Smooth muscle cell of the brain vasculature (primary cell): Measurements from ENCODE around the gene CNGB1.
"Not testable (repeated sequence)": the region's sequence is repeated elsewhere in the genome, so short reads cannot be mapped to it uniquely, and the experiment has no call there.

Source experiments
- DNase-seq: peaks from one replicate; pipeline ENCODE4 v3.0.0-alpha.2; 2012; ENCODE audit warnings: low read depth, low spot score

CNGB1 gene

DNA sequence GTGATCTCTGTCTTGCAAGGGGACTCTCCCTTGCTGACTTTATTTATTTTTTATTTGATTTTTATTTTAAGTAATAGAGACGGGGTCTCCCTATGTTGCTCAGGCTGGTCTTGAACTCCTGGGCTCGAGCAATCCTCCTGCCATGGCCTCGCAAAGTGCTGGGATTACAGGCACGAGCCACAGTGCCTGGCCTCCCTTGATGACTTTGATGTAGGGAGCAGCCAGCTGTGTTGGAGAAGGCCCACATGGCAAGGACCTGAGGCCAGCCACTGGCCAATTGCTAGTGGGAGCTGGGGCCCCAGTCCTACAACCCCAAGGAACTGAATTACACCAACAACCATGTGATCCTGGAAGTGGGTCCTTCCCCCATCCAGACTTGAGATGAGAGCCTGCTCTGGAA is 81.8 kb downstream of the CNGB1 start:
- DNase-seq: no peak

DNA sequence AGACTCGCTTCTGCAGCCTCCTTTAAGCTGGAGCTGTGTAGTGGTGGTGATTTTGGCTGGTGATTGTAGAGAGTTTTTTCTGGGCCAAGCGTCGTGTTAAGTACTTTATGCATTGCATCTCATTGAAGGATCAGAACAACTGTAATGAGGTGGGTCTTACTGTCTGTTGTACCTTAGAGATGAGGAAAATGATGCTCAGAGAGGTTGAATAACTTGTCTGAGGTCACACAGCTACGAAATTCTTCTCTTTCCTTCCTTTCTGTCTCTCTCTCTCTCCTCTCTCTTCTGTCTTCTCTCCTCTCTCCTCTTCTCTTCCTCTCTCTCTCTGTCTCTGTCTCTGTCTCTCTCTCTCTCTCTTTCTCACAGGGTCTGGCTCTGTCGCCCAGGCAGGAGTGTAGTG is 82.8 kb downstream of the CNGB1 start:
- DNase-seq: no peak

DNA sequence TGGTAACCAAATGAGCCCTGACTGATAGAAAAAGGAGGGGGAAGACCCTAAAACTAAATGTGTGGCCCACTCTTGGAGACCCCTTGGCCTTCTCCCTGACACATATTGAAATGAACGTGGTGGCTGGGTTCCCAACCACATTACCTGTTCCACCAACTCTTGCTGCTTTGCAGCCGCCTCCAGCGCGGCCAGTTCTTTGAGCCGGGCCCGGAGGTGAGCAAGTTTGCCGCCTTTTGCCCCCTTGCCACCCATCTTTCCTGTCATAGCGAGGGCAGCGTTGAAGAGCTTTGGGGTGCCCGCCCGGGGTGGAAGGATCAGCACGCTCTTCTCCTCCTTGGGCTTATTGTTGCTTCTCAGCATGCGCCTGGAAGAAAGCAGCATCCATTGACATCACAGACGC is 83.2 kb downstream of the CNGB1 start:
- DNase-seq: no peak

DNA sequence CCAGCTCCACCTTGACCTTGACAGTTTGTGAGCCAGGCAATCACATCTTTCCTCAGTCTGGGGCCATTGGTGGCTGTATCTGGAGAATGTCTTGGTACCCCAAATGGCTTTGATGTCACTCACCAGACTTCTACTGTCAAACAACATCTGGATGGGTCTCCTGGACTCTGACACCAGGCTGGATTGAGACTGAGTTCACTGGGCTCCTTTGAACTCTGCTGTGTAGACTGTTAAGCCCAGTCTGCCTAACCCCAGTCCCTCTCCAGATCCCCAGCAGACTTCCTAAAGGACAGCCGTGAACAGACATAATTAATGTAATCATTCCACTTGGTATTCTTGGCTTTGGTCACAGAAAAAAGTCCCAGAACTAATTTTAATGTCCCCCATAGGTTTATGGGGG is 84.5 kb downstream of the CNGB1 start:
- no peak for DNase-seq

DNA sequence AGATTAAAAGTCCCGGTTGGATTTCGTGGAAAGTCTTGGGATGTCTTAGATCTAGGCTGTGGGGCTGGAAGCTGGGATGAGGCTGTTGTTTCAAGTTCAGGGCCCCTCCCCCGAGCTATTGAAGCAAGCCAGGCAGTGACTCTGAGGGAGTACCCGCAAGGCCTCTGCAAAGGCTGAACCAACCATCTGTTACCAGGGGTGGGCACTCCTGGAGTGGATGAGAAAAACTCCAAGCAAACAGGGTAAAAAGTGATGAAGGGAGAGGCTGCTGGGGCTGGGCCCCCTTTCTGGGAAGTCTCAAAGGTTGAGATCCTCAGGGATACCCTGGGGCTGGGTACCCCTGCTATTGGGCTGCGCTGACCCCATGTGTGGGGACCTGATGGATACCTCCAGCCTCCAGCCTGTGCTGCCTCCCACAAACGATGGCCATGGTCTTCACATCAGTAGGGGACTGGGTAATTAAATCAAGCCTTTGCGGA is 86.2 kb downstream of the CNGB1 start:
- DNase-seq: no peak

DNA sequence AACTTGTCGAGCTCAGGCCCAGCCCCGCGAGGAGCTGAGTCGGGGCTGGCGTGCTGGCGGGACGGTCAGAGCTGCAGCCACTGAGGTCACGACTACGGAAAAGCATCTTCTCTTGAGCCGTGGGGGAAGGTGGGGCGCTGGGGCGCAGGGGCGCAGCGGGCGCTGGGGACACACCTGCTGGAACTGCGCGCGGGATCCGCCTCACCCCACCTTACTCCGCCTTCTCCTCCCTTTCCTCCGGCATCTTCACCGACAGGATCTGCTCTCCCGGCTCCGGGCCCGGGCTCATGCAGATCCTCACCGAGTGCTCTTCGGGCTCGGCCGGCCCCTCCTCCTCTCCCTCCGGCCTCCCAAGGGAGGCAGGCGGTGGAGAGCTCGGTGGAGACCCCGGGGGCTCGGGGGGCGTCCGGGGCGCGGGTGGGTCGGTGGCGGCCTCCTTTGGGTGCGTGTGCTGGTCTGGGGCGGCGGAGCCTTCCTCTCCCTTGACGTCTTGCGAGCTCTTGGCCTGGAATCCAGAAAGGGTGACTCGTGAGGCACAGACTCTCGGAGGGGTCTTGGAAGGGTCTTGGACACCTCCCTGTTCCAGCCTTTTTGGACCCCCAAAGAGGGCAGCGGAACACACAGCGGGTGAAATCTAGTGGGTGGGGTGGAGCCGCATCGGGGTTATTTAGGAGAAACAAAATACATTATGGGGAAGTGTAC is 86.8 kb downstream of the CNGB1 start:
- DNase-seq: no peak

DNA sequence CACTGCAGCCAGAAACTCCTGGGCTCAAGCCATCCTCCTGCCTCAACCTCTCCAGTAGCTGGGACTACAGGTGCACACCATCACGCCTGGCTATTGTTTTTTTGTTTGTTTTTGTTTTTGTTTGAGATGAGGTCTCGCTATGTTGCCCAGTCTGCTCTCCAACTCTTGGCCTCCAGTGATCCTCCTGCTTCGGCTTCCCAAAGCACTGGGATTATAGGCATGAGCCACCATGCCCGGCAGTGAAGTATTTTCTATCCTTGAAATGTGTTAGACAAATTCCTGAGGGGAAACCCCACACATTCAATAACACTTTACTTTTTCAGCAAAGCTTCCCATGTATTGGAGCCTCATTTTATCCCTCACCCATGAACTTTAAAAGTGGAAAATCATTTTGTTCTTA is 87.4 kb downstream of the CNGB1 start:
- no peak for DNase-seq

DNA sequence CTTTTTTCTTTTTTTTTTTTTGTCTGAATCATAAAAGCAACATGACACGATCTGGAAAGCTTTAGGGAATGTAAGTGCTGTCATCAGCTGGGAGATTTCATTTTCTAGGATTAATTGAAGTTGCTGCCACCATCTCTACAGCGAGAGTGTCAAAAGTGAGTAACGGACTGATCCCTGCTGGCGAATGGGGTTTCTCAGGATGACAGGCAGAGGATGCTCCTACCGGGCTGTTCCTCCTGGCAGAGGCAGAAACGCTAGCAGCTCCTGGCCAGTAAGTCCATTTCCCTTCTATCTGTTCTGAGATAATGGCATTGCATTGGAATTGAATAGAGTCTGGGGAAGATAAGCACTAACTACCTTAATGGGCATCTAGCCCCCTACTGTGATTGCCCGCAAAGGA is 88.1 kb downstream of the CNGB1 start:
- DNase-seq: no peak

DNA sequence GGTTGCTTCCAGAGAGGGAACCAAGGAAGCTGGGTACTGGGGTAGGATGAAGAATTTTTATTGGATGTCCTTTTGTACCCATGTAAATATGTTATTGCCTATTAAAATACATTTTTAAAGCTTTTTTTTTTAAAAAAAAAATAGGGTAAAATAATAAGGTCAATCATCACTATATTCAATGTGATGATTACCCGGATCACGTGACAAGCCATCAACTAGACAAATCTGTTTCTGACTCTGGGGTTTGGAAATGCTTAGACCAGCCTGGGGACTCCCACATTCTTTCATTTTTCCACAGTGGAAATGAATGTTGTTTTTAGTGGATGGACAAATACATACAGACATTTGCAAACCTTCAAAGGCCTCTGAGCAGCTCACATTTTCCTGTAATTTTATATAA is 88.7 kb downstream of the CNGB1 start:
- no peak for DNase-seq

DNA sequence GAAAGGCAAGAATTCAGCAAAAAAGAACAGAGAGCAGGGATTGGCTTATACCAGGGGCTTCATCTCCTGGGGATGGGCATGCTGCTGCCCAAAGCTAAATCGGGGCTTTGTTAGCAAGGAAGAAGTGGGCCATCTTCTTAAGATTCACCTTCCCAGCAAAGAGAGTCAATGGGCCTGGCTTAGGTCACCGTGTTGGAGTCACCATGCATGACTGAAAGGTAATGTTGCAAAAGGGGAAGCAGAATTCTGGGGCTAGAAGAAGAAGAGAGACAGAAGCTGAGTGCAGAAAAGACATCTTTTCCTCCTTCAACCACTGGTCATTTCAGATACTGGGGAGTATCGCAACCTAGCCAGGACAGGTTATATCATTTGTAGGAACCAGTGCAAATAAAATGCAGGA is 92.3 kb downstream of the CNGB1 start:
- DNase-seq: no peak

DNA sequence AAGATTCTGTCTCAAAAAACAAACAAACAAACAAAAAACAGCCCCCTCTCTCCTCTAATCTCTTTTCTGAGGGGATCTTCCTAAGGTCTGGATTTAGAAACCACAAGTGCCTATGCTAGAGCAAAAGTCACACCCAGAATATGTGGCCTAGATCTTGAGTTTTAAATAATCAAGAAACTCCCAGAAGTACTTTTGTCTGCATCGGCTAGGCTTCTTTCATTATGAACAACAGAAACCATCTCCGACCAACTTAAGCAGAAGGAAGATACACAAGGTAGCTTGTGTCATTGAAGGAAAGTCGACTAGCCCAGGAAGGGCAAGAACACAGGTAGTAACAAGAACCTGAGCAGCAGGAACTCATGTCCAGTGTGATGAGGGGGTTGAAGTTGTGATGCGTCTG is 94.7 kb downstream of the CNGB1 start:
- DNase-seq: no peak

DNA sequence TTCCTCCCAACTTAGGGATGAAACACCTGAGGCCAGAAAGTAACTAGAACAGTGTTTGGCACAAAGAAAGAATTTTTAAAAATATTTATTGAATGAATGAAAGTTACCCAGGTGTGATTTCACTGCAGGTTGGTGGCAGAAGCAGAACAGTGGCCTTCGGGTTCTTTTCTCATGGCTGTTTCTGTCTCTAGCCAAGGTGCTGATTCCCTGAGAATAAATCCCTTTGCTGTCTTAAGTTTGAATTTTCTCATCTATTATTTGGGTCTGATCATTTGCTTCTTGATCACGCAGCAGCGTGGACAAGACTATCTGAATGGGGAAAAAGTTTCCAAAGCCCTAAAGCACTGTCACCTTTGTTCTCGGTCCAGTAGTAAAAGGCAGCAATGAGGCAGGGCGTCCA is 95.6 kb downstream of the CNGB1 start:
- DNase-seq: no peak

DNA sequence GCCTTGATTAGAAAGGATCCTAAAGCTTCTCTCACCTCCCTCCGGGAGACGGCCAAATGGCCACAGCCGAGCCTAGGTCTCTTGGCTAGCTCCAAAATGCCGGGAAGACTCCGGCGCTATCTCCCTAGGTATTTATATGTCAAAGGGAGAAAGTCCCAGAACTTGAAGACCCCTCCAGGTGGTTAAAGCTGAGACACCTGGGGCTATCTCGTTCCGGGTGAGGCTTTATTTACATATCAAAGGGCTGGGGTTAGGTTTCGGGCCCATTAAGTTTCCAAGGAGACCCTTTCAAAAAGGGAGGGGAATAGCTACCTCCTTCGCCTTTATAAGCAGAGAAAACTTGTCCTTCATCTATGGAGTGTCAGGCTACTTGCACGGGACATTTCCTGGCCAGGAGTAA is 97.7 kb downstream of the CNGB1 start:
- DNase-seq: no peak

DNA sequence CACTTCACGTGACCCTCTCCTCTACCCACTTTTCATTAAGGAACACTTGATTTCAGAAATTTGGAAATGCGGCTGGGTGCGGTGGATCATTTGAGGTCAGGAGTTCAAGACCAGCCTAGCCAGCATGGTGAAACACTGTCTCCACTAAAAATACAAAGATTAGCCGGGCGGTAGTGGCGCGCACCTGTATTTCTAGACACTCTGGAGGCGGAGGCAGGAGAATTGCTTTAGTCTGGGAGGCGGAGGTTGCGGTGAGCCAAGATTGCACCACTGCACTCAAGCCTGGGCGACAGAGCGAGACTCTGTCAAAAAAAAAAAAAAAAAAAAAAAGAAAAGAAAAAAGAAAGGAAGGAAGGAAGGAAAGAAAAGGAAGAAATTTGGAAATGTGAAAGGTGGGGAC is 98.2 kb downstream of the CNGB1 start:
- not testable (repeated sequence) for DNase-seq

DNA sequence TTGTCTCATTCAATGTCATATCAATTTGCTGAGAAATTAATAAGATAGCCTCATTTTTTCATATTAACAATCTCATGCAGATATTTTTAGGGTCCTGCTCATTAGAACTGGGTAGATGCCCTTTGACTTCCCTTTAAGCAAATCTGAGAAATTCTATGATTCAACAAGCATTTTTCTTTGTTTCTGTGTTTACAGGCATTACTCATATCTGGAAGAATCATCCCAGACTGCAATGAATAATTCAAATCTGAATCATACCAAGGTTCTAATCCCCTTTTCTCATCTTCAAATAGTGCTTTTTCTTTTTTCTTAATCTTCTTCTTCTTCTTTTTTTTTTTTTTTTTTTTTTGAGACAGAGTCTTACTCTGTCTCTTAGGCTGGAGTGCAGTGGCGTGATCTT is 99.5 kb downstream of the CNGB1 start:
- DNase-seq: no peak

DNA sequence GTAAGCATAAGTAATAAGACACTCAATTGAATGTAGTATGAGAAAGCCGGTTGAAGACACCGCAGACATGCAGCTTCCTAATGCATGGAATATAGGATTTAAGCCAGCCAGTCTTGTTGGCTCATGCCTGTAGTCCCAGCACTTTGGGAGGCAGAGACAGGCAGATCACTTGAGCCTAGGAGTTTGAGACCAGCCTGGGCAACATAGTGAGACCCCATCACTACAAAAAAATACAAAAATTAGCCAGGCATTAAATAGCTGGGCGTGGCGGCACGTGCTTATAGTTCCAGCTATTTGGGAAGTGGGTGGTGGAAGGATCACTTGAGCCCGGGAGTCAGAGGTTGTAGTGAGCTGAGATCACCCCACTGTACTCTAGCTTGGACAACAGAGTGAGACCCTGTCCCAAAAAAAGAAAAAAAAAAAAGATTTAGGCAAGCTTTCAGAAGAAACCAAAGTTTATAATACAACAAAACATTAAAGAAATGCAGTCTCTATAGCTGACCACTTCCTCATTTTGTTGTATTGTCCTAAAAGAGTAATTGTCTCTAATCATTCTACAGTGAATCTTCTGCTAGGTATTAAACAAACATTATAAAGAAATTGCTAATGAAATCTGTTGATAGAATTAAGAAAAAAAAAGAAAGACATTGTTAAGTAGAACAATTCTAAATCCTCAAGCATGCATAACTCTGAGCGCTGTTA is 100.0 kb downstream of the CNGB1 start:
- DNase-seq: no peak

DNA sequence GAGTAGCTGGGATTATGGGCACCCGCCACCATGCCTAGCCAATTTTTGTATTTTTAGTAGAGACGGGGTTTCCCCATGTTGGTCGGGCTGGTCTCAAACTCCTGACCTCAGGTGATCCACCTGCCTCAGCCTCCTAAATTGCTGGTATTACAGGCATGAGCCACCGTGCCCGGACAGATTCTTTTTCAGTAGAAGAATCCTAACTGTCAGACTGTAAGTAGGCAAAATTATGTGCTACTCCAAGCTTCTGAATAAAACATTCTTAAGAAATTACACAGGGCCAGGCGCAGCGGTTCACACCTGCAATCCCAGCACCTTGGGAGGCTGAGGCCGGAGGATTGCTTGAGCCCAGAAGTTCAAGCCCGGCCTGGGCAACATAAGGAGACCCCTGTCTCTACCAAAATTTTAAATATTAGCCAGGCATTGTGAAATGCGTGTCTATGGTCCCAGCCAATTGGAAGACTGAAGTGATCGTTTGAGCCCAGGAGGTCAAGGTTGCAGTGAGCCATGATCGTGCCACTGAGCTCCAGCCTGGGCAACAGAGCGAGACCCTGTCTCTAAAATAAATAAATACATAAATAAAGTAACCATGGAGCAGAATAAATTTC is 101.9 kb downstream of the CNGB1 start:
- DNase-seq: no peak

DNA sequence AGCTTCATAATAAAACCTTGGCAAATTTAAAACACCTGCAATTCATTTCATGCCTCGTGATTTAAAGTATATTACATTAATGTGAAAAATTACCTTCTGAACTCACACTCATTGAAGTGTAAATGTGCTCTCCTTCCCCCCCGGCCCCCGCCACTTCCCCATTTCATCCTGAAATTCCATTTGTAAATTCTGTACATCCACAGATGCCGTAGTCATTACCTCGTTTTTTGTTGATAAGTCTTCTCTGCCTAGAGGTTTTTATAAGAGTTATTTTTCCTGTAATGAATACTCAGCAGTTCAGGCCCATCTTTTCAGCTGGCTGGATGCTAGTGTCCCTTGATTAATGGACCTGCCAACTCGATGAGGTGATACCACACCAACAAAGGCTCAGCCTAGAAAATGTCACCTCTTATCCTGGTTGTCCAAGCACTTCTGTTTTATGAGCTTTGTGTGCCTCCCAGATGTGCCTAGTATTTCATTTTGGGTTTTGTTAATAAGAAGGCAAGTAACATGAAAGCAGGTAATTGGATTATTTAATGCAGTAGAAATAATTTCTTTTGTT is 103.8 kb downstream of the CNGB1 start:
- no peak for DNase-seq

DNA sequence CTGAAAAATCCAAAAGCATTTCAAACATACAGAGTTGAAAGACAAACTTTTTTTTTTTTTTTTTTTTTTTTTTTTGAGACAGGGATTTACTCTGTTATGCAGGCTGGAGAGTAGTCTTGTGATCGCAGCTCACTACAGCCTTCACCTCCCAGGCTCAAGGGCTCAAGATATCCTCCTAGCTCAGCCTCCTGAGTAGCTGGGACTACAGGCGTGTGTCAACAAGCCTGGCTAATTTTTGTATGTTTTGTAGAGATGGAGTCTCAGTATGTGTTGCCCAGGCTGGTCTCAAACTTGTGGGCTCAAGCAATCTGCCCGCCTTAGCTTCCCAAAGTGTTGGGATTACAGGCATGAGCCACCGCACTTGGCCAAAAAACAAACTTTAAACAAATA is 104.4 kb downstream of the CNGB1 start:
- DNase-seq: no peak

DNA sequence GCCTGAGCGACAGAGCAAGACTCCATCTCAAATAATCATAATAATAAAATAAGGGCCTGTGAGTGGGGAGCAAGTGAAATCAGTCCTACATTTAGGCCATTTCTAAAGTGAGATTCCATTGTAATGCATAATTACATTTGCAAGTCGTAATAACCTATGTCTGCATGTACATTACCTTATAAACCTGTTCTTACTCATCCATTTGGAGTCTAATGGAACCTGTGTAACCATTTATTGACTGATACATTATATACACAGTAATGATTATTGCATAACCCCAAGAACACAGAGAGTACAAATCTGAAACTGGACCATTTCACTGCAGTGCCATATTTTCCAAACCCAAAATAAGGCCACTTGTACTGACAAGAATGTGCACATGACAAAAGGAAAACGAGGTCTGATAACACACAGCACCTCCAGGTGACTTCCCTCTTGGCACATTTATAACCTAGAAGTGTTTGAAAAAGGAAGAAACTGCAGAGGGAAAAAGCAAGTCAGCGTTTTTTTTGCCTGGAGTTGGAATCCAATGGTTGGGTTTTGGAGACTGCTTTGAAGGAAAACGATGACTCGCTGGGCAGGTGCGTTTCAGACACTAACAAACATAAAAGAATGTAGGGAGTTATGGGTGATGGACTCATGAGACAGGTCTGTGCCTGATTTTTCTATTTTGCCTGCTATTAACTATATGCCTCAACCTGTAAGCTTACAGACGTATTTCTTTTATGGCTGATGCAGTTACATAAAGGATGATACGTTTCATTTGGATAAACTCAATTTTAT is 105.0 kb downstream of the CNGB1 start:
- DNase-seq: no peak

DNA sequence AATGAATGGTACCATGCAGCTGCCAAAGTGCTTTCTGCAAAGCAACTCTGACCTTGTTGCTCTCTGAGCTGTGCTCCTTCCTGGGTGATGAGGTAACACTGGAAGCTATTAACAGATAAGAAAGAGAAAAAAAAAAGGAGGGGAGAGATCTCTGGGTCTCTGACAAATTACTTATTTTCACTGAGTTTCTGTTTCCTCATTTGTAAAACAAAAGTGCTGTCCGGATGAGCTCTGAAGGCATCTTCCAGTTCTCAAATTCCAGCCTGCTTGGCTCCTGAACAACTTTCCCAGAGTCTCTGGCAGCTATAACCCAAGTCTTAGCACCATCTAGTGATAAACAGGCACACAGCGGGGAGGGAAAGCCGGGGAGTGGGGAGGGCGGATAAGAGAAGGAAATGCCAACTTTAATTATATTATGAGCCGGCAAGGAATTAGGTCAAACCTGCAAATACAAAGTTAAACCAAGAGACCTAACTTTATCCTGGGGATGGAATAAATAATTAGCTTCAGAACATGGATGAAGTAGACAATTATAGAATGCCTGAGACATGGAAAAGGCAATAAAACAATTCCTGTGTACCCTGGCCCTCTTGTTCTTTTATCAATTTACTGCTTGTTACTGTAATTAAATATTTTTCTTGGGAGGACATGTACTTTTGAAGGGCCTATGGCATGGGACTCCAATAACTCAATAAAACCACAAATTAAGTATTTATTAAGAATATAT is 107.3 kb downstream of the CNGB1 start:
- peak; percentile 65 for DNase-seq
